H9 (cell line): Measurements from ENCODE around the gene EML1. TPM values are rescaled to one million over a fixed set of nuclear protein-coding genes. Genes with fewer than 3 reads are reported as not detected.

Source experiments
- DNase-seq: peaks from one replicate; pipeline ENCODE4 v3.0.0-alpha.2; 2017
- H2AFZ ChIP-seq: one replicate; pipeline ENCODE4 v1.6.1; 2013; ENCODE audit warnings: mild to moderate bottlenecking, low read length, control low read depth, moderate library complexity
- H2AK5ac ChIP-seq: 2 replicates; pipeline ENCODE4 v1.6.1; 2013; ENCODE audit warnings: low read length, control low read depth, mixed read lengths; ENCODE audit not compliant: insufficient read length
- H2BK120ac ChIP-seq: one replicate; pipeline ENCODE4 v1.6.1; 2013; ENCODE audit warnings: low read depth, mild to moderate bottlenecking, low read length, control low read depth, inconsistent platforms; ENCODE audit not compliant: poor library complexity, severe bottlenecking
- H2BK12ac ChIP-seq: 2 replicates; pipeline ENCODE4 v1.6.1; 2013; ENCODE audit warnings: low read length, control low read depth, mixed read lengths, low read depth; ENCODE audit not compliant: insufficient read length
- H2BK15ac ChIP-seq: 2 replicates; pipeline ENCODE4 v1.6.1; 2013; ENCODE audit warnings: low read depth, low read length, control low read depth
- H2BK20ac ChIP-seq: one replicate; pipeline ENCODE4 v1.6.1; 2013; ENCODE audit warnings: low read depth, mild to moderate bottlenecking, low read length, control low read depth, inconsistent platforms; ENCODE audit not compliant: poor library complexity, severe bottlenecking
- H2BK5ac ChIP-seq: 2 replicates; pipeline ENCODE4 v1.6.1; 2013; ENCODE audit warnings: low read length, control low read depth, mixed read lengths; ENCODE audit not compliant: insufficient read length
- H3K14ac ChIP-seq: 2 replicates; pipeline ENCODE4 v1.6.1; 2013; ENCODE audit warnings: low read length, control low read depth; ENCODE audit not compliant: insufficient read depth
- H3K18ac ChIP-seq: 2 replicates; pipeline ENCODE4 v1.6.1; 2013; ENCODE audit warnings: low read depth, mild to moderate bottlenecking, mixed read lengths, low read length, control low read depth; ENCODE audit not compliant: insufficient read length
- H3K23ac ChIP-seq: 2 replicates; pipeline ENCODE4 v1.6.1; 2013; ENCODE audit warnings: low read length, control low read depth, mixed read lengths, low read depth; ENCODE audit not compliant: insufficient read length
- H3K23me2 ChIP-seq: 2 replicates; pipeline ENCODE4 v1.6.1; 2013; ENCODE audit warnings: low read depth, mild to moderate bottlenecking, mixed read lengths, low read length, control low read depth; ENCODE audit not compliant: insufficient read length, poor library complexity, severe bottlenecking
- H3K27ac ChIP-seq: 2 replicates; pipeline ENCODE4 v1.5.1; 2013; ENCODE audit warnings: low read length, control low read depth, mixed read lengths, low read depth; ENCODE audit not compliant: insufficient read length
- H3K27me3 ChIP-seq: 2 replicates; pipeline ENCODE4 v1.6.1; 2013; ENCODE audit warnings: low read length, control low read depth, inconsistent platforms; ENCODE audit not compliant: insufficient read depth
- H3K4ac ChIP-seq: 2 replicates; pipeline ENCODE4 v1.6.1; 2013; ENCODE audit warnings: low read depth, mild to moderate bottlenecking, control low read depth, inconsistent platforms, low read length, moderate library complexity
- H3K4me1 ChIP-seq: 2 replicates; pipeline ENCODE4 v1.6.1; 2013; ENCODE audit warnings: low read length, control low read depth, inconsistent platforms; ENCODE audit not compliant: insufficient read depth
- H3K4me2 ChIP-seq: 2 replicates; pipeline ENCODE4 v1.6.1; 2013; ENCODE audit warnings: low read length, control low read depth, mixed read lengths; ENCODE audit not compliant: insufficient read length, insufficient read depth
- H3K56ac ChIP-seq: 2 replicates; pipeline ENCODE4 v1.6.1; 2013; ENCODE audit warnings: low read depth, mild to moderate bottlenecking, mixed read lengths, low read length, control low read depth; ENCODE audit not compliant: insufficient read length
- H3K79me1 ChIP-seq: 2 replicates; pipeline ENCODE4 v1.6.1; 2013; ENCODE audit warnings: low read depth, mild to moderate bottlenecking, moderate library complexity, low read length, control low read depth, inconsistent platforms; ENCODE audit not compliant: insufficient read depth, poor library complexity, severe bottlenecking
- H3K79me2 ChIP-seq: 2 replicates; pipeline ENCODE4 v1.6.1; 2013; ENCODE audit warnings: low read length, control low read depth, inconsistent platforms; ENCODE audit not compliant: insufficient read depth
- H3K9ac ChIP-seq: 2 replicates; pipeline ENCODE4 v1.6.1; 2013; ENCODE audit warnings: low read length, control low read depth, mixed read lengths; ENCODE audit not compliant: insufficient read length; ENCODE audit errors: extremely low read depth
- H3K9me3 ChIP-seq: one replicate; pipeline ENCODE4 v1.6.1; 2013; ENCODE audit warnings: low read depth, low read length, inconsistent platforms; ENCODE audit not compliant: control insufficient read depth
- H3T11ph ChIP-seq: one replicate; pipeline ENCODE4 v1.6.1; 2013; ENCODE audit warnings: mild to moderate bottlenecking, low read length, control low read depth, inconsistent platforms
- H4K20me1 ChIP-seq: one replicate; pipeline ENCODE4 v1.6.1; 2013; ENCODE audit not compliant: control insufficient read depth, insufficient read length, insufficient read depth
- H4K5ac ChIP-seq: 2 replicates; pipeline ENCODE4 v1.6.1; 2013; ENCODE audit warnings: low read depth, mild to moderate bottlenecking, mixed read lengths, low read length, control low read depth; ENCODE audit not compliant: insufficient read length
- H4K8ac ChIP-seq: replicated peaks from 2 replicates; pipeline ENCODE4 v1.6.1; 2013; ENCODE audit warnings: low read length, control low read depth, mixed read lengths, low read depth; ENCODE audit not compliant: insufficient read length
- H4K91ac ChIP-seq: 2 replicates; pipeline ENCODE4 v1.6.1; 2013; ENCODE audit warnings: low read depth, mild to moderate bottlenecking, moderate library complexity, mixed read lengths, low read length, control low read depth; ENCODE audit not compliant: insufficient read length
- H3K27ac Mint-ChIP-seq, 3 experiments: 2 replicates in 2 of 3; 3 replicates in 1 of 3; pipeline ENCODE4 v1.8.0; 2020 to 2021; ENCODE audit warnings: mixed read lengths in 3 of 3, mild to moderate bottlenecking in 1 of 3, moderate library complexity in 1 of 3
- H3K27me3 Mint-ChIP-seq: 2 replicates; pipeline ENCODE4 v1.8.0; 2021; ENCODE audit warnings: low read depth, mild to moderate bottlenecking, moderate library complexity, mixed read lengths
- H3K36me3 Mint-ChIP-seq, 3 experiments: 2 replicates in 2 of 3; 3 replicates in 1 of 3; pipeline ENCODE4 v1.8.0; 2020 to 2021; ENCODE audit warnings: low read depth in 3 of 3, mixed read lengths in 3 of 3; ENCODE audit not compliant: insufficient read depth in 1 of 3
- H3K4me1 Mint-ChIP-seq, 2 experiments: 2 replicates each; pipeline ENCODE4 v1.8.0; 2020; ENCODE audit warnings: mixed read lengths in 2 of 2
- H3K4me3 Mint-ChIP-seq, 2 experiments: 2 replicates in 1 of 2; 3 replicates in 1 of 2; pipeline ENCODE4 v1.8.0; 2020 to 2021; ENCODE audit warnings: mild to moderate bottlenecking in 2 of 2, mixed read lengths in 2 of 2, moderate library complexity in 1 of 2
- H3K9me3 Mint-ChIP-seq, 2 experiments: 2 replicates in 1 of 2; 3 replicates in 1 of 2; pipeline ENCODE4 v1.8.0; 2020; ENCODE audit warnings: mild to moderate bottlenecking in 2 of 2, mixed read lengths in 2 of 2, moderate library complexity in 1 of 2
- CTCF ChIP-seq: fragments of 200-600 bp; sonication (generic); conservative IDR thresholded peaks from 3 replicates; pipeline ENCODE4 v1.8.0; 2021; ENCODE audit warnings: antibody characterized with exemption, mild to moderate bottlenecking
- WGBS: extraction: QIAGEN DNeasy Blood & Tissue Kit; methylation state at CpG from one replicate; pipeline ENCODE4 v1.1.7; 2013; ENCODE audit warnings: missing lambda C conversion rate, low lambda C conversion rate, mixed read lengths; ENCODE audit not compliant: insufficient read length; ENCODE audit errors: extremely low coverage; 5-methylcytosine and 5-hydroxymethylcytosine counted together
- total RNA-seq: library from RNA; stranded (reverse); gene quantifications from 2 replicates; pipeline ENCODE4 v1.2.1, GENCODE V29; 2021

EML1 gene
- total RNA-seq, 1 experiment from 2014 or later: 16.7 TPM

- Histone ChIP-seq H4K8ac (no peak overlapping the region), H2BK120ac (no peak overlapping the region), H2BK20ac (no peak overlapping the region), H3K23ac (no peak overlapping the region), H3T11ph (no peak overlapping the region), H3K27ac (no peak overlapping the region), H2BK15ac (no peak overlapping the region), H4K91ac (no peak overlapping the region), H3K79me1 (no peaks in the 10 kb centered on the region), H3K4ac (no peak overlapping the region), H3K23me2 (no peaks in the 10 kb centered on the region), H3K18ac (no peak overlapping the region), H3K56ac (no peak overlapping the region), H3K79me2 (no peaks in the 10 kb centered on the region), H3K4me2 (no peak overlapping the region), H4K5ac (no peak overlapping the region), H3K9ac (no peak overlapping the region), H3K4me1 (no peaks in the 10 kb centered on the region), H2BK12ac (no peak overlapping the region), H2AFZ (no peak overlapping the region), H2BK5ac (no peak overlapping the region), H3K14ac (no peak overlapping the region), H2AK5ac (no peak overlapping the region), H3K9me3 (no peaks in the 10 kb centered on the region), H4K20me1 (no peaks in the 10 kb centered on the region), H3K27me3 (no peaks in the 10 kb centered on the region)
- no peak for DNase-seq
- no CpG with 5 or more reads among the region's 14 CpGs for WGBS
- H3K27ac Mint-ChIP-seq: no peak overlapping the region; a peak in 2 of 7 replicates
- peaks cover 10 to 16% of the 10 kb centered on the region in 2 experiments; a peak in 3 of 4 replicates for H3K4me1 Mint-ChIP-seq
- H3K27me3 Mint-ChIP-seq: no peaks in the 10 kb centered on the region
- no peaks in the 10 kb centered on the region for H3K9me3 Mint-ChIP-seq
- H3K4me3 Mint-ChIP-seq: no peak overlapping the region
- TF ChIP-seq CTCF: no peak
- peaks cover 0 to 2% (median 0%) of the 10 kb centered on the region in 3 experiments; a peak in 4 of 7 replicates for H3K36me3 Mint-ChIP-seq
These were observed 144.4 kb downstream of the EML1 start for GRCh38 chr14:99937475-99938244.
